GM18517 (cell line): ENCODE data around the gene SLC43A1.
"Not testable (repeated sequence)": the region's sequence is repeated elsewhere in the genome, so short reads cannot be mapped to it uniquely, and the experiment has no call there.

Source experiments
- ATAC-seq: cut with Tn5 transposase; IDR thresholded peaks from one replicate; pipeline ENCODE4 v1.9.1; 2021; ENCODE audit warnings: mild to moderate bottlenecking, moderate library complexity; ENCODE audit not compliant: unreplicated experiment

SLC43A1 gene

GRCh38 chr11:57515332-57516060 lies at the start of gene SLC43A1:
Gene SLC43A1, minus strand, starts transcription at chr11:57515702. Its CDS starts 1,591 bp downstream, at chr11:57514111.
- ATAC-seq, result peak; percentile 52

GRCh38 chr11:57562596-57562995 lies 47.1 kb upstream of the SLC43A1 start:
- no peak for ATAC-seq

GRCh38 chr11:57560146-57560545 lies 44.6 kb upstream of the SLC43A1 start:
- no peak for ATAC-seq

- no peak for ATAC-seq
These were observed 40.5 kb upstream of the SLC43A1 start for GRCh38 chr11:57556041-57556440.

- ATAC-seq, result no peak
These were observed 39.9 kb upstream of the SLC43A1 start for GRCh38 chr11:57555393-57555792.

GRCh38 chr11:57552479-57552878 lies 37.0 kb upstream of the SLC43A1 start:
- no peak for ATAC-seq

GRCh38 chr11:57551941-57552340 lies 36.4 kb upstream of the SLC43A1 start:
- ATAC-seq, result no peak

GRCh38 chr11:57549983-57550382 lies 34.5 kb upstream of the SLC43A1 start:
- no peak for ATAC-seq

GRCh38 chr11:57547854-57548377 lies 32.4 kb upstream of the SLC43A1 start:
- peak; percentile 86 for ATAC-seq

- peak; percentile 69 for ATAC-seq
These were observed 31.5 kb upstream of the SLC43A1 start for GRCh38 chr11:57546869-57547475.

GRCh38 chr11:57546451-57546850 lies 30.9 kb upstream of the SLC43A1 start:
- no peak for ATAC-seq

- ATAC-seq, result no peak
These were observed 30.4 kb upstream of the SLC43A1 start for GRCh38 chr11:57545883-57546282.

GRCh38 chr11:57544566-57544965 lies 29.1 kb upstream of the SLC43A1 start:
- no peak for ATAC-seq

- ATAC-seq, result no peak
These were observed 28.1 kb upstream of the SLC43A1 start for GRCh38 chr11:57543593-57543992.

GRCh38 chr11:57542582-57542981 lies 27.1 kb upstream of the SLC43A1 start:
- no peak for ATAC-seq

GRCh38 chr11:57541169-57541568 lies 25.7 kb upstream of the SLC43A1 start:
- no peak for ATAC-seq

- no peak for ATAC-seq
These were observed 23.8 kb upstream of the SLC43A1 start for GRCh38 chr11:57539342-57539741.

GRCh38 chr11:57536947-57537619 lies 21.6 kb upstream of the SLC43A1 start, which contains the start of gene SMTNL1:
Gene SMTNL1, plus strand, starts transcription at chr11:57537595. Its CDS starts 5,048 bp downstream, at chr11:57542643.
- ATAC-seq, result no peak

GRCh38 chr11:57534449-57534848 lies 18.9 kb upstream of the SLC43A1 start:
- not testable (repeated sequence) for ATAC-seq

- ATAC-seq, result peak; percentile 99
These were observed 15.3 kb upstream of the SLC43A1 start, which contains the start of gene TIMM10 for GRCh38 chr11:57530596-57531507. Gene TIMM10, minus strand, starts transcription at chr11:57530754. Its CDS starts 565 bp downstream, at chr11:57530189.
